Measurements from ENCODE around the gene CDC23.
"Not testable (repeated sequence)": the region's sequence is repeated elsewhere in the genome, so short reads cannot be mapped to it uniquely, and the experiment has no call there.

Gene CDC23

DNA sequence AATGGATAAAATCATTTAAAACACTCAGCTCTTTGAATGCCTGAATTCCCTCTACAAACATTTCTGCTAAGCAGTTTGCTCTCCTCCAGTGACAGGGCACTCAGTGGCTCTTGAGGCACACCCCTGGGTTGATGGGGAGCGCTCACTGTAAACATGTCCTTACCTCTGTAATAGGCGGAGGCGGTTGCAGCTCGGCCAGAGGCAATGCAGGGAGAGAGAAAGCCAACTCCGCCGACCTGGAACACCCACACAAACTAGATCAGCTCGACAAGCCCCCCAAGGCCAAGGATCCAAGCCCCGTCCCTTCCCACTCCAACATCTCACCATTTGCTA lies 329 bp downstream of the CDC23 start:
- DNase-seq = no peak

DNA sequence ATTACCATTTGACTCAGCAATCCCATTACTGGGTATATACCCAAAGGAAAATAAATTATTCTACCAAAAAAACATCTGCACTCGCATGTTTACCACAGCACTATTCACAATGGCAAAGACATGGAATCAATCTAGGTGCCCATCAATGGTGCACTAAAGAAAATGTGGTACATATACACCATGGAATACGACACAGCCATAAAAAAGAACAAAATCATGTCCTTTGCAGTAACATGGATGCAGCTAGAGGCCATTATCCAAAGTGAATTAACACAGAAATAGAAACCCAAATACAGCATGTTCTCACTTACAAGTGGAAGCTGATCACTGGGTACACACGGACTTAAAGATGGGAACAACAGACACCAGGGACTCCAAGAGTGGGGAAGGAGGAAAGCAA lies 2.1 kb downstream of the CDC23 start:
- DNase-seq = no peak

DNA sequence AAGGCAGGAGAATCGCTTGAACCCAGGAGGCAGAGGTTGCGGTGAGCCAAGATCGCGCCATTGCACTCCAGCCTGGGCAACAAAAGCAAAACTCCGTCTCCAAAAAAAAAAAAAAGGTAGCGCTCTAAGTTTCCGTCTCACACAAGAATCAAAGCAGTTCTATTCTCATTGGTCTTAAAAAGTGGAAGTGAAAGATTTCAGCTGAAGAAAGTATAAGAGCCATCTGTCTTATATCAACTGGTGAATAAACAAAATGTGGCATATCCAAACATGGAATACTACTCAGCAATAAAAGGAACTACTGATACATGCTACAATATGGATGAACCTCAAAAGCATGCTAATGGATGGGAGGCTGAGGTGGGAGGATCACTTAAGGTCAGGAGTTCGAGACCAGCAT lies 19.3 kb downstream of the CDC23 start:
- not testable (repeated sequence) for DNase-seq

DNA sequence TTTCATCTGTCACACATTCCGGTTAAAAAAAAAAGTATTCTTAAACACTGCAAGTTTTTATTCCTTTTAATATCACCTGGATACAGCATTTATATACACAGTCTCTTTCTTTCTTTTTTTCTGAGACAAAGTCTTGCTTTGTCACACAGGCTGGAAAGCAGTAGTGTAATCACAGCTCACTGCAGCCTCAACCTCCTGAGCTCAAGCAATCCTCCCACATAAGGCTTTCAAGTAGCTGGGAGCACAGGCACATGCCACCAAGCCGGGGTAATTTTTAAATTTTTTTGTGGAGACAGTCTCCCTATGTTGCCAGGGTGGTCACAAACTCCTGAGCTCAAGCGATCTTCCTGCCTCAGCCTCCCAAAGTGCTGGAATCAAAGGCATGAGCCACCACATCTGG lies 20.3 kb downstream of the CDC23 start:
- no peak for DNase-seq

DNA sequence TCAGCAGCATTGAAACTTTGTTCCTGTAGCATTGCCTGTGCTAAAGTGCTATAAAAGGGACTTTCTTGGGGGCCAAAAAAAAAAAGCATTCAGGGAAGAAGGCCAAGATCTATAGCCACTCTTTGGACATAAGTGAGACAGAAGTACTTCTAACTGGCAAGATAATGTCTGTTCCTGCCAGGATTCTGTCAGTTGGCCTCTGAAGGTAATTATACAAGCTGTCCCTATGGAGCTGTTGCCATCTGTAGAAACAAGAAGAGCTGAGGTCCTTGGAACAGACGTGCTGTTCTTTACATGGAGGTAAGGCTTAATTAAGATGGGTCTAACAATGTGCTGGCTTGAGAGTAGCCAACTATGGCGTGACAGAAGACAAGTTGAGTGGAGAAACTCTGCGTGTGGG lies 24.5 kb downstream of the CDC23 start:
- DNase-seq = no peak

DNA sequence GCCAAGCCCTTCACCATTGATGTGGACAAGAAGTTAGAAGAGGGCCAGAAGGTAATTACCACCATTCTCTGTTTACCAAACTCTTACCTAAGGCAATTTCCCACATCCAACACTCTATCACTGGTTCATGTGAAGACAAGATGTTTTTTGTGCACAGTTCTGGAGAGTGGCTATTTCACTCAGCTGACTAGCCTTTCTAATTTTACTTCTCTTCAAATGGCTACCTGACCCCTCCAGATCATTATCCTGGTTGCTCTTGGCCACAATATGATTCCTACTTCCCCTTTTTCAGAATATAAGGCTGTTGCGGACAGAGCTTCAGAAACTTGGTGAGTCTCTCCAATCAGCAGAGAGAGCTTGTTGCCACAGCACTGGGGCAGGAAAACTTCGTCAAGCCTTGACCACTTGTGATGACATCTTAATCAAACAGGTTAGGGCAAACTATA lies 27.1 kb downstream of the CDC23 start:
- DNase-seq = no peak

DNA sequence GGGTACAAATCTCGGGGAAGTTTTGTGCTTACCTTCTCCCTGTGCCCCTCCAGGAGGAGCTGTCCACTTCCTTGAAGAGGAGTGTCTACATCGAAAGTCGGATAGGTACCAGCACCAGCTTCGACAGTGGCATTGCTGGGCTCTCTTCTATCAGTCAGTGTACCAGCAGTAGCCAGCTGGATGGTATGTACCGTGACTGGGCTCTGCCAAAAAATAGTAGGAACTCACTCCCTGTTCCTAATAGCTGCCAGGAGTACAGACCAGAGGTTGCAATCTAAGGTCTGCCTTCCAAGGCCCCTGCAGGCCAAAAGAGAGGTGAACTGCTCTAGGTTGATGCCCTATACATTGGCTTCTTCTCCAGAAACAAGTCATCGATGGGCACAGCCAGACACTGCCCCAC lies 30.3 kb downstream of the CDC23 start:
- no peak for DNase-seq

DNA sequence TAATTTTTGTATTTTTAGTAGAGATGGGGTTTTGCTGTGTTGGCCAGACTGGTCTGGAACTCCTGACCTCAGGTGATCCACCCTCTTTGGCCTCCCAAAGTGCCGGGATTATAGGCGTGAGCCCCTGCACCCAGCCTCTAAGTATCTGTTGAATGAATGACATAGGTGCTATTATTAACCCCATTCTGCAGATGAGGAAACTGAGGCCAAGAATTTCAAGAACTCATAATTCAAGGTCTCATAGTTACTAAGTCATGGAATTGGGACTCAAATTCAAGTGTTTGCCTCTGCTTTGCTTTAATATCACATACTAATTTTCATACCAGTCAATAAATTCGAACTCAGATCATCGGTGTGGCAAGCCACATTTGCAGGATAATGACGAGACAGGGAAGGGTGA lies 32.3 kb downstream of the CDC23 start:
- DNase-seq = no peak

DNA sequence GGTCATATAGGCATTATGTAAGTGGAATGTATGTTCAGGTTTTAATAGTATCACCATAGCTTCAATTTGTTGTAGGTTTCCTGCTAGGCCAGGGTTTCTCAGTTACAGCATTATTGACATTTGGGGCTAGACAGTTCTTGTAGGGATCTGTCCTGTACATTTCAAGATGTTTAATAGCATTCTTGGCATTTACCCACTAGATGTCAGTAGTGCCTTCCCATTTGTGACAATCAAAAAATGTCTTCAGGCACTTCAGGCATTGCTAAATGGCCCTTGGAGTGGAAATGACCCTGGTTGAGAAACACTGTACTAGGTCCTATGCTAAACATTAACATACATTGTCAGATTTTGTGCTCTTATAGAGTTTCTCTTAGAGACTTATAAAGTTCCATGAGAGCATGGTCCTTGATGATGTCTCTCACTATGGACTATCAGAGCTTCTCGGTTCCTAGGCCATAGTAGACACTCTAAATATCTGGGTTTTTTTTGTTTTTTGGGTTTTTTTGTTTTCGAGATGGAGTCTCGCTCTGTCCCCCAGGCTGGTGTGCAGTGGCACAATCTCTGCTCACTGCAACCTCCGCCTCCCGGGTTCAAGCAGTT lies 32.8 kb downstream of the CDC23 start:
- no peak for DNase-seq

DNA sequence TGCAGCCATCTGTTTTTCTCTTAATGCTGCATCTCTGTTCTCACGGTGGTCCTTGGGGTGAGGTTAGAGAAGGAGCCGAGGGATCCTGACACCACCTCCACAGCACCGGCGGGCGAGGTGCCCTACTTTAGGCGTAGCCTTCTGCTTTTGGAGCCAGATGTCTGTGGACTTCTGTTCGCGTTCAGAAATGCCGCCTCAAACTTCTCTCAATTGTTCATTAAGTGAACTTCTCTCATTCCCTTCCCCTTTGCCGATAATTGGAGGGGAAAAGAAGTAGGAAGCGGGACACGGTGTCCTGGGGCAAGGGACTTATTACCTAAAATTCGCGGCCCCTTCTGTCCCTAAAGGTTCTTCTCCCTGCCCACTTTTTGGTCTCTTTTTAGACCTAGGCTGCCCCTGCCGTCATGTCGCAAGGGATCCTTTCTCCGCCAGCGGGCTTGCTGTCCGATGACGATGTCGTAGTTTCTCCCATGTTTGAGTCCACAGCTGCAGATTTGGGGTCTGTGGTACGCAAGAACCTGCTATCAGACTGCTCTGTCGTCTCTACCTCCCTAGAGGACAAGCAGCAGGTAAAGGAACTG lies 33.8 kb downstream of the CDC23 start:
- DNase-seq = no peak

DNA sequence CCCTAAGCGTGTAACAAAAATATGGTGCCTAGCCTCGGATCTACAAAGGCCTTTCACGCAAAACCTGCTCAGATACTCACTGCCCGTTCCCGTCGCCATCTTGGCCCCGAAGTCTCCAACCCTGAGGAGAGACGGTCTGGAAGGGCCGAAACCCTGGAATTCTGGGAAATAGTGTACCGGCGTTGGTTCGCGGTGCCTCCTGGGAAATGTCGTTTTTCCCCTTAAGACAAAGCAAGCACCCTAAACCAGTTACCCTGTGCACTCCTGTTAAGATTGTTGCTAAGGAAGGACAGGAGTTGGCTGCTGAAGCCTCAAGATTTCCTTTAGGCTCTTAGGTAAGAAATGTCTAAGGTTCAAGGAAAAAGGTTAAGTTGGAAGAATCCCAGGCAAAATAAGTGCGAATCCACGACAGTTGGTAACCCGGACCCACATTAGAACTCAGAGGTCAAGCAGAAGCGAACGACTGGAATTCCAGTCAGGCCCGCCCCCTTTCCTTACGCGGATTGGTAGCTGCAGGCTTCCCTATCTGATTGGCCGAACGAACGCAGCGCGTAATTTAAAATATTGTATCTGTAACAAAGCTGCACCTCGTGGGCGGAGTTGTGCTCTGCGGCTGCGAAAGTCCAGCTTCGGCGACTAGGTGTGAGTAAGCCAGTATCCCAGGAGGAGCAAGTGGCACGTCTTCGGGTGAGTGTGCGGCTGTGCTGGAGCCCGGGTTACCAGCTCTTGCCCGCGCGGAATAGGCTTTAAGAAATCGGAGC lies 34.4 kb downstream of the CDC23 start, which contains the start of the genes BRD8 and KIF20A:
BRD8 (minus strand) TSS at position 115 of the 761 bp plus-strand sequence; CDS start at position 99, 16 bp downstream.
KIF20A (plus strand) TSS at position 597 of the 761 bp plus-strand sequence. CDS start 569 bp downstream, outside the sequence.
- peak; percentile 88 for DNase-seq

DNA sequence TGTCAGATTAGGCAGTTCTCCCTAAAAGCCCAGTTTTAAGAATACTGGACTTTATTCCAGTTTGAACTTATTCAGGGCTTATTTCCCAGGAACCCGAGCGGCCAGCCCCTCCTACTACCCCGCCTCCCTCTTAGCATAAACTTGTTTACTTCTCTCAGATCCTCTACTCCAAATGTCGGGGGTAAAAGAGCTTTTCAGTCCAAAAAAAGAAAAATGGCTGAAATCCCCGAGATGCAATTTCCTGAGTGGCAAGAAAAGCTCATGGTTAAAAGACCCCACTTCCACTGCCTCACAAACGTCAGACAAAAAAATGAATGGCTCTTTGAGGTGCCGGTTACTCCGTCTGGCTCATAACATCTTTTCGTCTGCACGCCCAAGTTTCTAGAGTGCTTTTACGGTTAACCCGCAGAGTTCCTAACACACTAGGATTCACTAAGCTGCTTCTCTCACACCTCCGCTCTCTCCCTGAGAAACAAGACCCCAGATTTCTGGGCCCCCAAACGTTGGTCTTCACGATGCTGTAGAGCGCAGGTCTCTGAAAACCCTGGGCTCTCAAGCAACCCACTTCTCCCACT lies 35.1 kb downstream of the CDC23 start:
- DNase-seq = no peak

DNA sequence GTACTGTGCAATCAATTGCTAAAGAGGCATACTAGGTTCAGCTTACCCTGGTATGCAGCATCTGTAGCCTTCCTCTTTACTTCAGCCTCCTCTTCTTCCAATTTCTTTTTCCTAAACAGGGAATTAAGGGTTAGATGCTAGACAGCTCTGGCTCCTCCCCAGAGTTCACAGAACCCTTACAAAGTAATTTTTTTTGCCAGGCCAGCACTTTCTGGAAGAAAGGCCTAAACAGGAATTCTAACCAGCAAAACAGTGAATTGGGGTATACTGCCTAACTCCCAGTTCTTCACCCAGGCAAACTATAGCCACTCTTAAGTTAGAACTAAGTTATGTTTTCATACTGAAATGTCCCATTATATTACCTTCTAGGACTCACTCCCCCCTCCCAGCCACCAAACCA lies 42.8 kb downstream of the CDC23 start:
- no peak for DNase-seq

DNA sequence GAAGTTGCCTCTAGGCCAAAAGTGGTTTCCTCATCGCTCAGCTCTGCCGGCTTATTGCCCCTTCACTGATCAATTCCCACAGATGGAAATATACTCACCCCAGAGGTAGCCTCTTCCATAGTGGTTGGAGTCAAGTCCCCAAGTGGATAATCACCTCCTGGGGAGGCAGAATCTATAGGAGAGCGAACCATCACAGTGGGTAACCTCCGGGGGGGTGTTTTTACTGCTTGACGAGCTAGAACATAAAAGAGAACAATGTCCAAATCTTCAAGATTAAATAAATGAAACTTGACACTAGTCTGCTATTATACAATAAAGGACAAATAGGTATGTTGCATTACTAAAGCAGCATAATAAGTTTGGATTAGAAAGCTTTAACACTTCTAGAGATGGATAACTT lies 44.0 kb downstream of the CDC23 start:
- DNase-seq = no peak

DNA sequence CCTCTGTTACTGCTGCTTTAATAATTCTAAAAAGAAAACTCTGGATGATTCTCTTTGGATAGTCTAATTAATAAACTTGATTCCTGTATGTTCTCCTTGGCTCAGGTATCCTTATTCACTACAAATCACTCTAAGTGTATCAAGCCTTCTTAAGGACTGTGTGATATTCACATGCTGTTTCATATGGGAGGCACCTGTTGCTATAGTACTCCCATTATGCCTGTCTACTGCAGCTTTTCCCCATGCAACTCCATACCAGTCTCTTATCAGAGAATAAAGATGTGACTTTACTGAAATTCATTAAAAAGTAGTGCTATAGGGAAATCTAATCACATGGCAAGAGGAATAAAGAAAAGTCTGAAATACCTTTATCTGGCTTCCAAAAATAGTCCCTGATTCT lies 49.4 kb downstream of the CDC23 start:
- DNase-seq = no peak

DNA sequence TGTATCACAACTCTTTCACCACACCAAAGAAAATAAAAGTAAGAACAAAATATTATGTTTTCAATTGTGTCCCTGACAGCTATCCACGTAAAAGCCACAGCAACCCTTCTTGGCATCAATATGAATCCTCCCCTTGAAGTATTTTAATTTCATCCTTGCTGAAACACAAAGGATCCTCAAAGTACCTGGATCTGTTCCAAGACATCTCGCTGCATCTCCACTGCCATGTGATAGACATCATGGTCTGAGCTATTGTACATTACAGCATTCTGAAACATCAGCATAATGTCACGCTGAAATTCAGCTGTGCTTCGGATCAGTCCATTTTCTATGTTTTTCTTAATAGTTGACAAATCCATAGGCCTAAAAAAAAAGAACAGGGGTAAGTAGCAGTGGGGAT lies 52.4 kb downstream of the CDC23 start:
- DNase-seq = no peak

DNA sequence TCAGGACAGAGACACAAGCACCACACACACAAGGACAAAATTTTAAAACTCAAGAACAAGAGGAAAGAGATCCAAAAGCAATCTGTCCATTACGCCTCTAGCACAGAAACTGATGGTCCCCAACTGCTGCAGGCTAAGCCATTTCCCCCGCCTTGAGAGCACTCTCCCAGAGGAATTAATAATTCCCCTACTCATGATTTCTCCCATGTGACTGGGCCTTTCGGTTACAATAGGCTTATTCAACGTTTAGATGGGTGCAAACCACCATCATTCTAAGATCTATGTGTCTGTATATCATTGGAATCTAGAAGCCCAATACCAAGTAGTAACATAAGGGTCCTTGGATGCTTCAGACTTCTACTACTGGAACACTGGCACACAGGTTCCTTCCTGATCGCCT lies 53.5 kb downstream of the CDC23 start:
- DNase-seq = no peak

DNA sequence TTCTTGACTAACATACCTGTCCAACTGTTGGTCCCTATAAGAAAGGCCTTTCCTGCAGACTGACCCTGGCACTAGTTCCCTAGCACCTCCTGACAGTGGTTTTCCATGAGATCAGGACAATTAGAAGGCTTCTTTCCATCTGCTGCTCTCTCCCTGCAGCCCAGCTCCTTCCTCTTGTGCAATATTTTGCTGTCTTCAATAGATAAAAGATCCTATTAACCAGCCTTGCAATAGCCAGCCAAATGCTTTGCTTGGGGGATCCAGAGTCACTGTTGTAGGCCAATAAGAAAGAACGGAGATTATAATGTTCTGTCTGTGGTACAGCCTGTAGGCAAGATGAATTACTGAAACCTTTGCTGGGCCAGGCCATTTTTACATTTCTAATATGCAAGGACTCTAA lies 55.5 kb downstream of the CDC23 start:
- DNase-seq = no peak

DNA sequence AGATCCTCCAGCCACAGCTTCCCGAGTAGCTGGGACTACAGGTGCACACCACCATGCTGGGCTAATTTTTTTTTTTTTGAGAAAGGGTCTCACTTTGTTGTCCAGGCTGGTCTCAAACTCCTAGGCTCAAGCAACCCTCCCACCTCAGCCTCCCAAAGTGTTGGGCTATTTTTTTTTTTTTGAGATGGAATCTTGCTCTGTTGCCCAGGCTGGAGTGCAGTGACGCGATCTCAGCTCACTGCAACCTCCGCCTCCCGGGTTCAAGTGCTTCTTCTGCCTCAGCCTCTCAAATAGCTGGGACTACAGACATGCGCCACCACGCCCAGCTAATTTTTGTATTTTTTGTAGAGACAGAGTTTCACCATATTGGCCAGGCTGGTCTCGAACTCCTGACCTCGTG lies 57.1 kb downstream of the CDC23 start:
- not testable (repeated sequence) for DNase-seq

DNA sequence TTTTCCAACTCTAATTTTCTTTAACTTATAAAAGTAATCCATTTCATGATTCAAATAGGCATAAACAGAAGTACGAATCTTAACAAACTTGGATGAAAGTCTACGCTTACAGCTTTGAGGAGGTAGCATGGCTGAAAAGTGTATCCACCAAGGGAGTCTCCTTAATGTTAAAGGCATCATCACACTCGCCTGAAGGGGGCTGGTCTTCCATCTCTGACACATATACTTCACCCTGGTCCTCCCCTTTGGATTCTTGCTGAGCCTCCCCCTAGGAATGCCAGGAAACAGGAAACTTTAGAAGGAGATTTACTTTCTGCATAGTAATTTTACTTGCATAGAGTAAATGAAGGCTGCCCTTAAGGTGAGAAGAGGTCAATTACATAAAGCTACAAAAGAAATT lies 63.6 kb downstream of the CDC23 start:
- DNase-seq = no peak

DNA sequence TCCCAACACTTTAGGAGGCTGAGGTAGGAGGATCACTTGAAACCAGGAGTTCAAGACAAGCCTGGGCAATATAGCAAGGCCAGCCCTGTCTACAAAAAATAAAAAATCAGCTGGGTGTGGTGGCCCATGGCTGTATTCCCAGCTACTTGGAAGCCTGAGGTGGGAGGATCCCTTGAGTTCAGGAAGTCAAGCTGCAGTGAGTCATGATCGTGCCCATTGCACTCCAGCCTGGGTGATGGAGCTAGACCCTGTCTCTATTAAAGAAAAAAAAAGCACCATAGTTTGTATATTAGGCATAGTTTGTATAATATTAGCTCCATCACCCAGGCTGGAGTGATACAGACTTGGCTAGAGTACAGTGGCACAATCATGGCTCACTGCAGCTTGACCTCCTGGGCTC lies 64.3 kb downstream of the CDC23 start:
- no peak for DNase-seq

DNA sequence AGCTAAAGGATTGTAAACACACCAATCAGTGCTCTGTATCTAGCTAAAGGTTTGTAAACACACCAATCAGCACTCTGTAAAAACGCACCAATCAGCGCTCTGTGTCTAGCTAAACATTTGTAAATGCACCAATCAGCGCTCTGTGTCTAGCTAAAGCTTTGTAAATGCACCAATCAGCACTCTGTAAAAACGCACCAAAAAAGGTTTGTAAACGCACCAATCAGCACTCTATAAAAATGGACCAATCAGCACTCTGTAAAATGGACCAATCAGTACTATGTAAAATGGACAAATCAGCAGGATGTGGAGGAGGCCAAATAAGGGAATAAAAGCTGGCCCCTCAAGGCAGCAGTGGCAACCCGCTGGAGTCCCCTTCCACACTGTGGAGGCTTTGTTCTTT lies 69.5 kb downstream of the CDC23 start:
- DNase-seq = not testable (repeated sequence)

DNA sequence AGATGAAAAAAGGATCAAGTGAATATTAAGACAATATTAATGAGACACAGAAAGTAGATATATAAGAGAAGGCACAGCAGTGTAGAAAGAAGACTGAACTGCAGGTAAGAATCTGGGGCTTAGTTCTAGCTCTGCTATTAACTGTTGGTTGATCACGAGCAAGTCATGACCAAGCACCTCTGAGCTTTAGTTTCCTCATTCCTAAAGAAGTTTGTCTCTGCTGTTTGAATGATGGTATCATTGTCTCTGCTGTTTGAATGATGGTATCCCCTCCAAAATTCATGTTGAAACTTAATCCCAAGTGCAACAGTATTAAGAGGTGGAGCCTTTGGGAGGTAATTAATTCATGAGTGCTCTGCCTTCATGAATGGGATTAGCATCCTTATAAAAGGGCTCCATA lies 71.4 kb downstream of the CDC23 start:
- no peak for DNase-seq

DNA sequence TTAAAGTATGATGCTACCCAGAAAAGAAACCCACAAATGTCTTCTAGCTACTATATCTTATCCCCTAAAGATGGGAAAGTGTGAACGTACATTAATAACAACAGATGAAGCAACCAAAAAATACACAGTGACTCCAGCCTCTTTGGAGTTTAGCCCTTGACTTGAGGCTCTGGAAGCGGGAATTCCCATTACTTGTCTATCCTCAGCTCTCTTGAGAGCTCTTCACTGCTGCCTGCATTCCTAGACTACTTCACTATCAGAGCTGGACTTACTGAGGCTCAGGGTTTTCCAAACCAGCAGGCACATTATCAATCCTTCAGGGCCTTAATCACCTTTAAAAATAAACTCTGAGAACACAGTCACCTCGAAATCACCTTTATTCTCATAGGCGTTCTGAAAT lies 72.9 kb downstream of the CDC23 start:
- DNase-seq = no peak

All from GOT3 (cell line).